ENCODE measurements around the gene JAML.

Gene JAML

GRCh38 chr11:118260353-118260752, 35.5 kb upstream of the JAML start:
- H3K9ac ChIP-seq (ENCODE audit: low read length in 5 of 5): no peak overlapping the region
- no peaks in the 10 kb centered on the region for H3K36me3 ChIP-seq (ENCODE audit: control insufficient read depth in 5 of 5, insufficient read depth in 5 of 5, low read length in 5 of 5)
- peaks cover 0 to 3% (median 0%) of the 10 kb centered on the region in 5 donors for H3K9me3 ChIP-seq (ENCODE audit: control insufficient read depth in 5 of 5, low read length in 5 of 5)
- no peak overlapping the region for H3K4me3 ChIP-seq (ENCODE audit: low read depth in 1 of 5, low read length in 5 of 5)
- H3K27me3 ChIP-seq (ENCODE audit: control insufficient read depth in 5 of 5, insufficient read depth in 4 of 5, low read length in 5 of 5): peaks cover 6 to 17% (median 8%) of the 10 kb centered on the region in 5 donors
- peaks cover 0 to 10% (median 8%) of the 10 kb centered on the region in 5 donors for H3K4me1 ChIP-seq (ENCODE audit: control insufficient read depth in 5 of 5, insufficient read depth in 5 of 5, low read length in 5 of 5)
- no peak overlapping the region for H3K27ac ChIP-seq (ENCODE audit: low read depth, low read length)

GRCh38 chr11:118259138-118259537, 34.3 kb upstream of the JAML start:
- Histone ChIP-seq H3K27ac (ENCODE audit: low read depth, low read length) (no peak overlapping the region), H3K4me3 (ENCODE audit: low read depth in 1 of 5, low read length in 5 of 5) (no peak overlapping the region), H3K4me1 (ENCODE audit: control insufficient read depth in 5 of 5, insufficient read depth in 5 of 5, low read length in 5 of 5) (peaks cover 0 to 6% (median 6%) of the 10 kb centered on the region in 5 donors), H3K9ac (ENCODE audit: low read length in 5 of 5) (no peak overlapping the region), H3K27me3 (ENCODE audit: control insufficient read depth in 5 of 5, insufficient read depth in 4 of 5, low read length in 5 of 5) (peaks cover 0 to 11% (median 6%) of the 10 kb centered on the region in 5 donors), H3K9me3 (ENCODE audit: control insufficient read depth in 5 of 5, low read length in 5 of 5) (peaks cover 0 to 3% (median 0%) of the 10 kb centered on the region in 5 donors), H3K36me3 (ENCODE audit: control insufficient read depth in 5 of 5, insufficient read depth in 5 of 5, low read length in 5 of 5) (no peaks in the 10 kb centered on the region)

GRCh38 chr11:118258410-118258809, 33.6 kb upstream of the JAML start:
- no peaks in the 10 kb centered on the region for H3K36me3 ChIP-seq (ENCODE audit: control insufficient read depth in 5 of 5, insufficient read depth in 5 of 5, low read length in 5 of 5)
- H3K27me3 ChIP-seq (ENCODE audit: control insufficient read depth in 5 of 5, insufficient read depth in 4 of 5, low read length in 5 of 5): peaks cover 0 to 8% (median 6%) of the 10 kb centered on the region in 5 donors
- no peaks in the 10 kb centered on the region for H3K4me1 ChIP-seq (ENCODE audit: control insufficient read depth in 5 of 5, insufficient read depth in 5 of 5, low read length in 5 of 5)
- no peak overlapping the region for H3K4me3 ChIP-seq (ENCODE audit: low read depth in 1 of 5, low read length in 5 of 5)
- peaks cover 0 to 3% (median 0%) of the 10 kb centered on the region in 5 donors for H3K9me3 ChIP-seq (ENCODE audit: control insufficient read depth in 5 of 5, low read length in 5 of 5)
- no peak overlapping the region for H3K9ac ChIP-seq (ENCODE audit: low read length in 5 of 5)
- no peak overlapping the region for H3K27ac ChIP-seq (ENCODE audit: low read depth, low read length)

GRCh38 chr11:118252688-118253087, 27.9 kb upstream of the JAML start:
- H3K4me1 ChIP-seq (ENCODE audit: control insufficient read depth in 5 of 5, insufficient read depth in 5 of 5, low read length in 5 of 5): peaks cover 0 to 10% (median 6%) of the 10 kb centered on the region in 5 donors
- H3K9me3 ChIP-seq (ENCODE audit: control insufficient read depth in 5 of 5, low read length in 5 of 5): no peaks in the 10 kb centered on the region
- no peak overlapping the region for H3K27ac ChIP-seq (ENCODE audit: low read depth, low read length)
- no peaks in the 10 kb centered on the region for H3K36me3 ChIP-seq (ENCODE audit: control insufficient read depth in 5 of 5, insufficient read depth in 5 of 5, low read length in 5 of 5)
- peaks cover 0 to 3% (median 0%) of the 10 kb centered on the region in 5 donors for H3K27me3 ChIP-seq (ENCODE audit: control insufficient read depth in 5 of 5, insufficient read depth in 4 of 5, low read length in 5 of 5)
- peak overlapping the region; percentile 69 to 99 (median 90) for H3K4me3 ChIP-seq (ENCODE audit: low read depth in 1 of 5, low read length in 5 of 5)
- no peak overlapping the region for H3K9ac ChIP-seq (ENCODE audit: low read length in 5 of 5)

- Histone ChIP-seq H3K9ac (ENCODE audit: low read length in 5 of 5) (peak within 1 kb of the TSS in 4 of 5 donors; percentile 3 to 74 (median 42)), H3K27ac (ENCODE audit: low read depth, low read length) (no peak within 1 kb of the TSS), H3K27me3 (ENCODE audit: control insufficient read depth in 5 of 5, insufficient read depth in 4 of 5, low read length in 5 of 5) (peaks cover 0 to 3% (median 0%) of the 10 kb centered on the region in 5 donors)
Measured at GRCh38 chr11:118251858-118252652, 27.2 kb upstream of the JAML start, which contains the start of gene MPZL3. MPZL3 (minus strand) TSS chr11:118252365; CDS start chr11:118252294, 71 bp downstream.

GRCh38 chr11:118247041-118247440, 22.2 kb upstream of the JAML start:
- no peak overlapping the region for H3K9ac ChIP-seq (ENCODE audit: low read length in 5 of 5)
- H3K27me3 ChIP-seq (ENCODE audit: control insufficient read depth in 5 of 5, insufficient read depth in 4 of 5, low read length in 5 of 5): peaks cover 0 to 6% (median 3%) of the 10 kb centered on the region in 5 donors
- peaks cover 0 to 6% (median 5%) of the 10 kb centered on the region in 5 donors for H3K4me1 ChIP-seq (ENCODE audit: control insufficient read depth in 5 of 5, insufficient read depth in 5 of 5, low read length in 5 of 5)
- H3K27ac ChIP-seq (ENCODE audit: low read depth, low read length): no peak overlapping the region
- no peaks in the 10 kb centered on the region for H3K9me3 ChIP-seq (ENCODE audit: control insufficient read depth in 5 of 5, low read length in 5 of 5)
- no peak overlapping the region for H3K4me3 ChIP-seq (ENCODE audit: low read depth in 1 of 5, low read length in 5 of 5)
- H3K36me3 ChIP-seq (ENCODE audit: control insufficient read depth in 5 of 5, insufficient read depth in 5 of 5, low read length in 5 of 5): no peaks in the 10 kb centered on the region

More at GRCh38 chr11:118251858-118252652, 27.2 kb upstream of the JAML start, which contains the start of gene MPZL3:
- Histone ChIP-seq H3K4me1 (ENCODE audit: control insufficient read depth in 5 of 5, insufficient read depth in 5 of 5, low read length in 5 of 5) (peaks cover 0 to 10% (median 6%) of the 10 kb centered on the region in 5 donors), H3K4me3 (ENCODE audit: low read depth in 1 of 5, low read length in 5 of 5) (peak within 1 kb of the TSS; percentile 69 to 99 (median 90)), H3K36me3 (ENCODE audit: control insufficient read depth in 5 of 5, insufficient read depth in 5 of 5, low read length in 5 of 5) (no peaks in the 10 kb centered on the region), H3K9me3 (ENCODE audit: control insufficient read depth in 5 of 5, low read length in 5 of 5) (no peaks in the 10 kb centered on the region)

- H3K4me3 ChIP-seq (ENCODE audit: low read depth in 1 of 5, low read length in 5 of 5): no peak overlapping the region
- H3K27me3 ChIP-seq (ENCODE audit: control insufficient read depth in 5 of 5, insufficient read depth in 4 of 5, low read length in 5 of 5): peaks cover 0 to 8% (median 3%) of the 10 kb centered on the region in 5 donors
- H3K4me1 ChIP-seq (ENCODE audit: control insufficient read depth in 5 of 5, insufficient read depth in 5 of 5, low read length in 5 of 5): peaks cover 0 to 8% (median 0%) of the 10 kb centered on the region in 5 donors
- no peaks in the 10 kb centered on the region for H3K9me3 ChIP-seq (ENCODE audit: control insufficient read depth in 5 of 5, low read length in 5 of 5)
- no peaks in the 10 kb centered on the region for H3K36me3 ChIP-seq (ENCODE audit: control insufficient read depth in 5 of 5, insufficient read depth in 5 of 5, low read length in 5 of 5)
- no peak overlapping the region for H3K9ac ChIP-seq (ENCODE audit: low read length in 5 of 5)
- H3K27ac ChIP-seq (ENCODE audit: low read depth, low read length): no peak overlapping the region
Measured at GRCh38 chr11:118245936-118246562, 21.2 kb upstream of the JAML start.

- H3K9ac ChIP-seq (ENCODE audit: low read length in 5 of 5): no peak overlapping the region
- H3K36me3 ChIP-seq (ENCODE audit: control insufficient read depth in 5 of 5, insufficient read depth in 5 of 5, low read length in 5 of 5): no peaks in the 10 kb centered on the region
- no peak overlapping the region for H3K4me3 ChIP-seq (ENCODE audit: low read depth in 1 of 5, low read length in 5 of 5)
- H3K4me1 ChIP-seq (ENCODE audit: control insufficient read depth in 5 of 5, insufficient read depth in 5 of 5, low read length in 5 of 5): peaks cover 0 to 19% (median 0%) of the 10 kb centered on the region in 5 donors
- no peaks in the 10 kb centered on the region for H3K9me3 ChIP-seq (ENCODE audit: control insufficient read depth in 5 of 5, low read length in 5 of 5)
- H3K27ac ChIP-seq (ENCODE audit: low read depth, low read length): no peak overlapping the region
- H3K27me3 ChIP-seq (ENCODE audit: control insufficient read depth in 5 of 5, insufficient read depth in 4 of 5, low read length in 5 of 5): peaks cover 0 to 8% (median 3%) of the 10 kb centered on the region in 5 donors
Measured at GRCh38 chr11:118243993-118244762, 19.4 kb upstream of the JAML start.

GRCh38 chr11:118243161-118243560, 18.4 kb upstream of the JAML start:
- Histone ChIP-seq H3K9ac (ENCODE audit: low read length in 5 of 5) (no peak overlapping the region), H3K36me3 (ENCODE audit: control insufficient read depth in 5 of 5, insufficient read depth in 5 of 5, low read length in 5 of 5) (no peaks in the 10 kb centered on the region), H3K9me3 (ENCODE audit: control insufficient read depth in 5 of 5, low read length in 5 of 5) (no peaks in the 10 kb centered on the region), H3K27me3 (ENCODE audit: control insufficient read depth in 5 of 5, insufficient read depth in 4 of 5, low read length in 5 of 5) (peaks cover 0 to 5% (median 3%) of the 10 kb centered on the region in 5 donors), H3K27ac (ENCODE audit: low read depth, low read length) (no peak overlapping the region), H3K4me3 (ENCODE audit: low read depth in 1 of 5, low read length in 5 of 5) (no peak overlapping the region), H3K4me1 (ENCODE audit: control insufficient read depth in 5 of 5, insufficient read depth in 5 of 5, low read length in 5 of 5) (peaks cover 0 to 23% (median 0%) of the 10 kb centered on the region in 5 donors)
